Panc1 (cell line): ENCODE measurements around the gene PLEKHG5.

ENCODE experiments used
- POLR2AphosphoS5 ChIP-seq: IDR thresholded peaks from 2 replicates; pipeline ENCODE4 v1.6.1; 2012; ENCODE audit warnings: mild to moderate bottlenecking, low read depth, low read length, moderate library complexity
- SIN3A ChIP-seq: IDR thresholded peaks from 2 replicates; pipeline ENCODE4 v1.6.1; 2012; ENCODE audit warnings: low read depth, mild to moderate bottlenecking, low read length, moderate library complexity, borderline replicate concordance; ENCODE audit not compliant: insufficient read depth
- TCF7L2 ChIP-seq: IDR thresholded peaks from 2 replicates; pipeline ENCODE4 v1.6.1; 2011; ENCODE audit warnings: mild to moderate bottlenecking, low read depth, low read length, inconsistent platforms
- TF ChIP-seq, protein P1 (sequence below): fragments of 450-650 bp; IDR thresholded peaks from 2 replicates; pipeline ENCODE4 v1.5.1; 2017; ENCODE audit warnings: mild to moderate bottlenecking
- TF ChIP-seq, protein P2 (sequence below), 2 experiments: IDR thresholded peaks; 2 replicates each; pipeline ENCODE4 v1.6.1; 2011 to 2012; ENCODE audit warnings: low read depth in 2 of 2, control low read depth in 1 of 2, low read length in 1 of 2, mild to moderate bottlenecking in 1 of 2, moderate library complexity in 1 of 2; ENCODE audit not compliant: insufficient read depth in 1 of 2

DNA sequence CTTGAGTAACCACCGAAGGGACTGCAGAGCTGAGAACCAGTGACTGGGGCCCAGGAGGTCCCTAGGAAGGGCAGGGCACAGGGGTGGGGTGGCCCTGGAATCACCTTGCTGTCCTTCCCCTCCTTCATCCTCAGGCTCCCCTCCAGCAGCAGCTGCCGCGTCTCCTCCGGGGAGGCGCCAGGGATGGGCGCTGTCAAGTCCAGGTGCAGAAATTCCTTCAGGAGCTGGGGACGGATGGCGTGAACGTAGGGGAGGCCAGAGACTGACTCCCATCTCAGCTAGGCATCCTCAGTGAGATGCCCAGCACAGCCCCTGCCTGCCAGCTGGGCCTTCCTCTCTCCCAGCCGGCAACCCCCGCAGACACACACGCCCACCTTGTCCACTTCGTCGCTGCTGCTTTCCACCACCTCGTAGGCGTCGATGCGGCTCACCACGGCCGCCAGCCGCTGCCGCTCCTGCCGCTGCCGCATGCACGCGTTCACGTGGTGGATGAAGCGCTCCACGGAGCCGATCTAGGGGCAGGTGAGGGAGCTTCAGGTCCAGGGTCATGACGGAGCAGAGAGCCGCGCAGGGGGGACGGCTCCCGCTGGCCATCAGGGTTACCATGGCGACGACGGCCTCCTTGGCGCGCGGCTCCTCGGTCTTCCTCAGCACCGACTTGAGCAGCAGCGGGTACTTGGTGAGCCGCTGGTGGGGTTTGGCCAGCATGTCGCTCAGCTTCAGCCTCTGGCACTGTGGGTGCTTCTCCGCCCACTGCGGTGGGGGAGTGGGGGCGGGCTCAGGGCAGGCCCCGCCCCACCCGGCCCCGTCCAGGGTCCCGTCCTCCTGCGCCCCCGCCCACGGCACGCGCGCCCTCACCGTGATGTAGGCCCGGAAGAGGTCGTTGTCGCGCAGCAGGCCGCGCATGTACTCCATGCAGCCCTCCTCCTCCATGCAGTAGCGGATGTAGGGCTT is 21.1 kb downstream of the PLEKHG5 start:
- TF ChIP-seq, protein P1, sequence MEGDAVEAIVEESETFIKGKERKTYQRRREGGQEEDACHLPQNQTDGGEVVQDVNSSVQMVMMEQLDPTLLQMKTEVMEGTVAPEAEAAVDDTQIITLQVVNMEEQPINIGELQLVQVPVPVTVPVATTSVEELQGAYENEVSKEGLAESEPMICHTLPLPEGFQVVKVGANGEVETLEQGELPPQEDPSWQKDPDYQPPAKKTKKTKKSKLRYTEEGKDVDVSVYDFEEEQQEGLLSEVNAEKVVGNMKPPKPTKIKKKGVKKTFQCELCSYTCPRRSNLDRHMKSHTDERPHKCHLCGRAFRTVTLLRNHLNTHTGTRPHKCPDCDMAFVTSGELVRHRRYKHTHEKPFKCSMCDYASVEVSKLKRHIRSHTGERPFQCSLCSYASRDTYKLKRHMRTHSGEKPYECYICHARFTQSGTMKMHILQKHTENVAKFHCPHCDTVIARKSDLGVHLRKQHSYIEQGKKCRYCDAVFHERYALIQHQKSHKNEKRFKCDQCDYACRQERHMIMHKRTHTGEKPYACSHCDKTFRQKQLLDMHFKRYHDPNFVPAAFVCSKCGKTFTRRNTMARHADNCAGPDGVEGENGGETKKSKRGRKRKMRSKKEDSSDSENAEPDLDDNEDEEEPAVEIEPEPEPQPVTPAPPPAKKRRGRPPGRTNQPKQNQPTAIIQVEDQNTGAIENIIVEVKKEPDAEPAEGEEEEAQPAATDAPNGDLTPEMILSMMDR, result no peak
- no peak for TF ChIP-seq SIN3A
- TF ChIP-seq POLR2AphosphoS5, result no peak
- TF ChIP-seq, protein P2, sequence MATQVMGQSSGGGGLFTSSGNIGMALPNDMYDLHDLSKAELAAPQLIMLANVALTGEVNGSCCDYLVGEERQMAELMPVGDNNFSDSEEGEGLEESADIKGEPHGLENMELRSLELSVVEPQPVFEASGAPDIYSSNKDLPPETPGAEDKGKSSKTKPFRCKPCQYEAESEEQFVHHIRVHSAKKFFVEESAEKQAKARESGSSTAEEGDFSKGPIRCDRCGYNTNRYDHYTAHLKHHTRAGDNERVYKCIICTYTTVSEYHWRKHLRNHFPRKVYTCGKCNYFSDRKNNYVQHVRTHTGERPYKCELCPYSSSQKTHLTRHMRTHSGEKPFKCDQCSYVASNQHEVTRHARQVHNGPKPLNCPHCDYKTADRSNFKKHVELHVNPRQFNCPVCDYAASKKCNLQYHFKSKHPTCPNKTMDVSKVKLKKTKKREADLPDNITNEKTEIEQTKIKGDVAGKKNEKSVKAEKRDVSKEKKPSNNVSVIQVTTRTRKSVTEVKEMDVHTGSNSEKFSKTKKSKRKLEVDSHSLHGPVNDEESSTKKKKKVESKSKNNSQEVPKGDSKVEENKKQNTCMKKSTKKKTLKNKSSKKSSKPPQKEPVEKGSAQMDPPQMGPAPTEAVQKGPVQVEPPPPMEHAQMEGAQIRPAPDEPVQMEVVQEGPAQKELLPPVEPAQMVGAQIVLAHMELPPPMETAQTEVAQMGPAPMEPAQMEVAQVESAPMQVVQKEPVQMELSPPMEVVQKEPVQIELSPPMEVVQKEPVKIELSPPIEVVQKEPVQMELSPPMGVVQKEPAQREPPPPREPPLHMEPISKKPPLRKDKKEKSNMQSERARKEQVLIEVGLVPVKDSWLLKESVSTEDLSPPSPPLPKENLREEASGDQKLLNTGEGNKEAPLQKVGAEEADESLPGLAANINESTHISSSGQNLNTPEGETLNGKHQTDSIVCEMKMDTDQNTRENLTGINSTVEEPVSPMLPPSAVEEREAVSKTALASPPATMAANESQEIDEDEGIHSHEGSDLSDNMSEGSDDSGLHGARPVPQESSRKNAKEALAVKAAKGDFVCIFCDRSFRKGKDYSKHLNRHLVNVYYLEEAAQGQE (IDR thresholded peaks at IDR 0.05; ENCODE audit: insufficient read depth in 1 of 2, low read depth in 2 of 2, low read length in 1 of 2), result no peak
- TF ChIP-seq TCF7L2, result no peak
